HL-60 (cell line): Measurements from ENCODE around the gene SLC29A4.
"Not testable (repeated sequence)": the region's sequence is repeated elsewhere in the genome, so short reads cannot be mapped to it uniquely, and the experiment has no call there.

ENCODE experiments used
- DNase-seq, 2 experiments: peaks; one replicate each; pipeline ENCODE4 v3.0.0-alpha.2; 2010 to 2020; ENCODE audit warnings: low read depth in 1 of 2, low spot score in 1 of 2
- H3K27ac ChIP-seq: fragments of 250-450 bp; sonication (Bioruptor Pico); replicated peaks from 2 replicates; pipeline ENCODE4 v1.5.1; 2020; ENCODE audit warnings: mild to moderate bottlenecking, moderate library complexity
- H3K27me3 ChIP-seq: fragments of 250-450 bp; sonication (Bioruptor Pico); 2 replicates; pipeline ENCODE4 v1.5.1; 2021; ENCODE audit warnings: mild to moderate bottlenecking, moderate library complexity; ENCODE audit not compliant: insufficient read depth, poor library complexity, severe bottlenecking
- H3K4me3 ChIP-seq: replicated peaks from 2 replicates; pipeline ENCODE4 v1.5.1; 2011; ENCODE audit warnings: mild to moderate bottlenecking, control low read depth, low read length; ENCODE audit not compliant: insufficient read depth
- GABPA ChIP-seq: IDR thresholded peaks from 2 replicates; pipeline ENCODE4 v1.6.1; 2012; ENCODE audit warnings: low read depth
- POLR2AphosphoS5 ChIP-seq: IDR thresholded peaks from 2 replicates; pipeline ENCODE4 v1.6.1; 2012; ENCODE audit warnings: low read depth
- SPI1 ChIP-seq: IDR thresholded peaks from 2 replicates; pipeline ENCODE4 v1.6.1; 2012; ENCODE audit warnings: low read depth, mild to moderate bottlenecking, borderline replicate concordance
- TF ChIP-seq, protein P1 (sequence below): IDR thresholded peaks from one replicate; pipeline ENCODE4 v1.5.1; 2011; ENCODE audit warnings: low read length, control low read depth, inconsistent platforms; ENCODE audit not compliant: insufficient read depth
- TF ChIP-seq, protein P2 (sequence below): IDR thresholded peaks from 2 replicates; pipeline ENCODE4 v1.6.1; 2012; ENCODE audit warnings: low read depth; ENCODE audit not compliant: insufficient replicate concordance

Gene SLC29A4

DNA sequence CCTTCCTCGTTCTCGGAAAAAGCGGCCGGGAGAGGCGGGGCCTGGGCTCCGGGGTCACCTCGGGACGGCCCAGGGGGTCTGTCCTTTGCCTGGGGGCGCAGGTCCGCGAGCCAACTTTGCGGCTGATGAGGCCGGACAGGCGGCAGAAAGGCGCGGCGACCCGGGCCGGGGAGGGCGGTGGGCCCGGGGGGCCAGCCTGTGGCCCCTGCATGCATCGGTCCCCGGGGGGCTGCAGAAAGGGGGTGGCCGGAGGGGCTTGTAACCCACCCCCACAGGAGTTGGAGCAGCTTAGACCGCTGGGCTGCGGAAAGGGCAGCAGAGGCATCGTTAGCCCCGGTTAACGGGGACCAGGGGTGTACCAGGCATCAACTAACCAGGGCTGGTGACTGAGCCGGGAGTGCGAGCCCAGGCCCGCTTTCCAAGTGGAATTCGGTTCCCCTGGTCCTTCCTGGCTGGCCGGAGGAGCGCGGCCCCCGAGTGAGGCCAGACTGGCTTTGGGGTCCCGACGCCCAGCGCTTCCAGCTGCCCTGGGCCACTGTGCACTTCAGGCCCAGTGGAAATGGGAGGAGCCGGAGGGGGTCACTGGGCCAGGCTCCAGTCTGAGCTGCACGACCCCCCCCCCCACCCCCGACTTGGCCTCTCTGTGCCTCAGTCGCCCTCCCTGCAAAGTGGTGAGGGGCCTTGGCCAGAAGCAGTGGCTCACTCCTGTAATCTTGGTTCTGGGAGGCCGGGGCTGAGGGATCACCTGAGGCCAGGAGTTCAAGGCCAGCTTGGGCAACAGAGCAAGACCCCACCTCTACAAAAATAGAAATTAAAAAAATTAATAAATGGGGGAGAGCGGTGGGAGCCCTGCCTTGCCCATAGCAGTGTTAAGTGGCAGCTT is 919 bp downstream of the SLC29A4 start:
- DNase-seq, result no peak
- peaks cover 7% of the 10 kb centered on the region for H3K27me3 ChIP-seq
- H3K27ac ChIP-seq, result no peak overlapping the region
- peak overlapping the region; percentile 31 for H3K4me3 ChIP-seq
- no peak for TF ChIP-seq POLR2AphosphoS5
- TF ChIP-seq GABPA, result no peak
- TF ChIP-seq, protein P1, sequence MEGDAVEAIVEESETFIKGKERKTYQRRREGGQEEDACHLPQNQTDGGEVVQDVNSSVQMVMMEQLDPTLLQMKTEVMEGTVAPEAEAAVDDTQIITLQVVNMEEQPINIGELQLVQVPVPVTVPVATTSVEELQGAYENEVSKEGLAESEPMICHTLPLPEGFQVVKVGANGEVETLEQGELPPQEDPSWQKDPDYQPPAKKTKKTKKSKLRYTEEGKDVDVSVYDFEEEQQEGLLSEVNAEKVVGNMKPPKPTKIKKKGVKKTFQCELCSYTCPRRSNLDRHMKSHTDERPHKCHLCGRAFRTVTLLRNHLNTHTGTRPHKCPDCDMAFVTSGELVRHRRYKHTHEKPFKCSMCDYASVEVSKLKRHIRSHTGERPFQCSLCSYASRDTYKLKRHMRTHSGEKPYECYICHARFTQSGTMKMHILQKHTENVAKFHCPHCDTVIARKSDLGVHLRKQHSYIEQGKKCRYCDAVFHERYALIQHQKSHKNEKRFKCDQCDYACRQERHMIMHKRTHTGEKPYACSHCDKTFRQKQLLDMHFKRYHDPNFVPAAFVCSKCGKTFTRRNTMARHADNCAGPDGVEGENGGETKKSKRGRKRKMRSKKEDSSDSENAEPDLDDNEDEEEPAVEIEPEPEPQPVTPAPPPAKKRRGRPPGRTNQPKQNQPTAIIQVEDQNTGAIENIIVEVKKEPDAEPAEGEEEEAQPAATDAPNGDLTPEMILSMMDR, result no peak
- TF ChIP-seq, protein P2, sequence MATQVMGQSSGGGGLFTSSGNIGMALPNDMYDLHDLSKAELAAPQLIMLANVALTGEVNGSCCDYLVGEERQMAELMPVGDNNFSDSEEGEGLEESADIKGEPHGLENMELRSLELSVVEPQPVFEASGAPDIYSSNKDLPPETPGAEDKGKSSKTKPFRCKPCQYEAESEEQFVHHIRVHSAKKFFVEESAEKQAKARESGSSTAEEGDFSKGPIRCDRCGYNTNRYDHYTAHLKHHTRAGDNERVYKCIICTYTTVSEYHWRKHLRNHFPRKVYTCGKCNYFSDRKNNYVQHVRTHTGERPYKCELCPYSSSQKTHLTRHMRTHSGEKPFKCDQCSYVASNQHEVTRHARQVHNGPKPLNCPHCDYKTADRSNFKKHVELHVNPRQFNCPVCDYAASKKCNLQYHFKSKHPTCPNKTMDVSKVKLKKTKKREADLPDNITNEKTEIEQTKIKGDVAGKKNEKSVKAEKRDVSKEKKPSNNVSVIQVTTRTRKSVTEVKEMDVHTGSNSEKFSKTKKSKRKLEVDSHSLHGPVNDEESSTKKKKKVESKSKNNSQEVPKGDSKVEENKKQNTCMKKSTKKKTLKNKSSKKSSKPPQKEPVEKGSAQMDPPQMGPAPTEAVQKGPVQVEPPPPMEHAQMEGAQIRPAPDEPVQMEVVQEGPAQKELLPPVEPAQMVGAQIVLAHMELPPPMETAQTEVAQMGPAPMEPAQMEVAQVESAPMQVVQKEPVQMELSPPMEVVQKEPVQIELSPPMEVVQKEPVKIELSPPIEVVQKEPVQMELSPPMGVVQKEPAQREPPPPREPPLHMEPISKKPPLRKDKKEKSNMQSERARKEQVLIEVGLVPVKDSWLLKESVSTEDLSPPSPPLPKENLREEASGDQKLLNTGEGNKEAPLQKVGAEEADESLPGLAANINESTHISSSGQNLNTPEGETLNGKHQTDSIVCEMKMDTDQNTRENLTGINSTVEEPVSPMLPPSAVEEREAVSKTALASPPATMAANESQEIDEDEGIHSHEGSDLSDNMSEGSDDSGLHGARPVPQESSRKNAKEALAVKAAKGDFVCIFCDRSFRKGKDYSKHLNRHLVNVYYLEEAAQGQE, result no peak
- TF ChIP-seq SPI1, result no peak

DNA sequence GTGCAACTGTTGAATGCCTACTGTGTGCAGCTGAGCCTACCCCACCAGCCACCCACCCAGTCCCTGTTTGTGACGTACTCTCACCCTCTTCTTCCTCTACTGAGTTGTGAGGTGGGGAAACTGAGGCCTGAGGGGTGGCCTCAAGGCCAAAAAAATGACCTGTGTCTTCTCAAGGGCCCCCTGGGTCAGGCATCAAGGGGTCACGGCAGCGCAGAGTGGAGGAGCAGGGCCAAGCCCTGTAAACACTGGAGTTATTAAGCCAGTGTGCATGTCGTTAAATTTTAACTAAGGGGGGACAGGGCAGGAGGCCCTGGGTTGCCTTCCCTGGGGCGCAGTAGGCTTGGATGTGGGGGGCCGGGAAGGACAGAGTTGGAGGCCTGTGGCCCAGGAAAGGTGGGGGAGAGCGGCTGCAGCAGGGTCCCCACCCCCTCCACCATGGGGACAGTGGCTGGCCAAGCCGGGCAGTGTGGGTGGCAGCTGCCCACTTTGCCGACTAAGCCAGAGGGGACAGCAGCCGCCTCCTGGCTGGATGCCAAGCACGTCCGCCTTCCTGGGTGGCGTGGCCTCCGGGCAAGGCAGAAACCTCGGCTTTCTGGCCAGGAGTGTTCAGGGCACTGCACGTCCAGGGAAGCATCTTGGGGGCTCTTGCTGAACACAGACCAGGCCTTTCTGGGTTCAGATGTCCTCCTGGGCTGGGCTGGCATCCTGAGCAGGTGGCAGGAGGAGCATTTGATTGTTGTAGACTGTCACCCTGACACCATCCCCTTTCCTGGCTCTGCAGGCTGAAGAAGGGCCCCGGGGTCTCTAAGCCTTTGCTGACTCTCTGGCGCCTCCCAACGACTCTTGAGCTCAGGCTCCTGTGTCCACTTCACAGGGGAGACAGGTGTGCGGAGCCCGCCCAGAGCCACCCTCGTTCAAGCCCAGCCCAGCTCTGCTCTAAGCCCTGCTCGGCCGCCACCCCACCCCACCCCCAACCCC is 1.9 kb downstream of the SLC29A4 start:
- Histone ChIP-seq H3K27me3 (peaks cover 7% of the 10 kb centered on the region), H3K27ac (no peak overlapping the region), H3K4me3 (no peak overlapping the region)
- TF ChIP-seq, protein P1, result peak; percentile 37
- no peak for TF ChIP-seq GABPA
- DNase-seq, result peak in 1 of 2 experiments; percentile 49

DNA sequence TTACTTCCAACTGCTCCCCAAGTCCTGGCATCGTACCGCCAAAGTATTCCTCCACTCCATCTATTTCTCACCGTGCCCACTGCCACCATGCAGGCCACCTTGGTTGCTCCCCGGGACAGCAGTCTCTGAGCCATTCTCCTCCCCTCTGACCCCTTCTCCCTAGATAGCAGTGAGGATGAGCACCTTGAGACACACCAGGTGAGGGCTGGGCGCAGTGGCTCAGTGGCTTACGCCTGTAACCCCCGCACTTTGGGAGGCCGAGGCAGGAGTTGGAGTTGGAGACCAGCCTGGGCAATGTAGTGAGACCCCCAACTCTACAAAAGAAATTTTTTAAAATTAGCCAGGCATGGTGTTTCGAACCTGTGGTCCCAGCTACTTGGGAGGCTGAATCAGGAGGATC is 4.2 kb downstream of the SLC29A4 start:
- no peak overlapping the region for H3K4me3 ChIP-seq
- DNase-seq, result no peak
- H3K27ac ChIP-seq, result no peak overlapping the region
- TF ChIP-seq, protein P1, result no peak
- TF ChIP-seq, protein P2, result no peak
- TF ChIP-seq POLR2AphosphoS5 (no peak), SPI1 (no peak), GABPA (no peak)
- H3K27me3 ChIP-seq, result peaks cover 7% of the 10 kb centered on the region

DNA sequence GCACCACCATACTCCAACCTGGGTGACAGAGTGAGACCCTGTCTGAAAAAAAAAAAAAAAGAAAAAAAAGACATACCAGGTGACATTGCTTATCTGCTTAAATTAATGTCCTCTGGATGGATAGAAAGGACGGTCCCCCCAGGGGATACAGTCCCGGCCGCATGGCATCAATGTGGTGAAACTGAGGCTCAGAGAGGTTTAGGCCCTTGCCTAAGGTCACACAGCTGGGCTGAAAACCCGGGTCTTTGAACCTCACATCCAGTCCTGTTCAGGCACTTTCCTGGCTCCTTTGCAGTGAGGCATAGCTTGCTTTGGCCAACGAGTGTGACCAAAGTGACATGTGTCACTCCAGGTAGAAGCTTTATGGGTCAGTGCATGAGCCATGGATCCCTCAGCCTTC is 4.6 kb downstream of the SLC29A4 start:
- not testable (repeated sequence) for H3K4me3 ChIP-seq, H3K27ac ChIP-seq, H3K27me3 ChIP-seq, DNase-seq
